GM11168 (cell line): ENCODE data around the gene MIAT.
"Not testable (repeated sequence)": the region's sequence is repeated elsewhere in the genome, so short reads cannot be mapped to it uniquely, and the experiment has no call there.

Experiments
- in situ Hi-C: fragments of 300-500 bp; cut with MboI; formaldehyde crosslinking; loops from one replicate; pipeline ENCODE4 v1.12.0; 2022; ENCODE audit warnings: low sequenced_read_pairs; ENCODE audit not compliant: unreplicated experiment

MIAT gene

DNA sequence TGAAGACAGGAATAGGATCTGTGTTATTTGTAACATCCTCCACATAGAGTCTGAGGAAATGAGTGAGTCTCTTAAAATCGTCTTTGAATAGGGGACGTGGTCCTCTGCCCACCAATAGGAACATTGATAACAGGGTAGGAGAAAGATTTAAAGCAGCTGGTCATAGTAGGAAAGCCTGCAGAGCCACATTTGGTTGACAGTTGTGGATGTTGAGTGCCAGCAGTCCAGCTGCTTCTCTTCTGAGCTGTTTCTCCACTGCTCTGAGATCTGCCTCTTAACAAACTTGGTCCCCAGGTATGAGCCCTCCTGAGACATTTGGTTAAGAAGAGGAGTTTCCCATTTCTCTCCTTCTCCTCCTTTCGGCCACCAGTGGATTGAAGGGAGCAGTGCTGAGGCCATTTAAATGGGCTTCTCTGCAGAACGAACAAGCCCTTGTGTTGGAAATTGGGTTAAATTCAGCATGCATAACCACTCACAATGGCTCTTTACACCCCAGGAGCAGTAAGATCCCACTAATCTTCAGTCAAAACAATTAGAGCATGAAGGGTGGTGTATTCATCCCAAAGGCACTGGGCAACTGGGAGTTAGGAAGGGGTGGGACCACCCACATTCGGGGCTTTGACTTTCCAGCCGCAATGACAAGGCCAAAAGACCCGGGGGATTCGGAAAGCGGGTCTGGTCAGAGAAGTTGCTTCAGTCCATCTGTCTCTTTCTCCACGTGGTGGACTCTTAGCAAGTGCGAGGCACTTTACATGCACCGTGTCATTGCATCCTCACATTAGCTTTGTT, 32.3 kb downstream of the MIAT start:
- in situ Hi-C loops: no loop called here

DNA sequence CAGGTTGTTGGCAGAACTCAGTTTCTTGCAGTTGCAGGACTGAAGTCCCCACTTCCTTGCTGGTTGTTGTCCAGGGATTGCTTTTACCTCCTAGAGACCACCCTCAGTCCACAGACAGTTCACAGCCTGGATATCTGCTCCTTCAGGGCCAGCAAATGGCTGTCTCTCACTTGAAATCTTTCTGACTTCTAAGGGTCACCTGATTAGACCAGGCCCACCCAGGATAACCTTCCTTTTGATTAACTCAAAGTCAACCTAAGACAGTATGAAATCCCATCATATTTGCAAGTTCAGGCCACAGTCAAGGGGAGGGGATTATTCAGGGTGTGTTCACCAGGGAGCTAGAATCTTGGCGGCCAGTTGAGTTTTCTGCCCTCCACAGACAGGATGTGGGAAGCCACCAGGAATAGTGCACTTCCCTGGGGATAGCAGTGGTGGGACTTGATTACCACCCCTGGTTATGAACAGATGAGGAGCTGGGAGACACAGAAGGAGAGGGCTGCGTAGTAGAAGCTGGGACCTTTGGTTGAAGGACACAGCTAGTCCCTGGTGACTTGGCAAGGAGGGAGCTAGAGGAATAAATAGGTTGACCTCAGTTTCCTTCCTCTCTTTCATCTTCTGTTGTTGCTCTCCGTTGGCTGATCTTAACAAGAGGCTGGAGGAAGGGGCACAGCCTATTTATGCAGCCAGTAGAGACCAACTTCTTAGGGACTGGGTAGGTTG, 33.4 kb downstream of the MIAT start:
- in situ Hi-C loops: no loop called here

DNA sequence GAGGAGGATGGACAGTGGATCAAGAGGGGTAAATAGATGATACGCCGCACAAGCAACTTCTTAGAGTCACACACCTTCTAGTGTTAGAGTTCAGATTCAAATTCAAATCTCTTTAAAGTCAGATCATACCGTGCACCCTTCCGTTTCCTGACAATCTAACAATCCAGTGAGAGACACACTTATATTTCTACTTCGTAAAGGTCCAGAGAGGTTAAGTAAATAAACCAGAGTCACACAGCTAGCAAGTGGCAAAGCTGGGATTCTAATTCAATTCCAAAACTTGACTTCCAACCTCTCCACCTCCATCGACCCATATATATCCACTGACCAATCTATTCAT, 34.0 kb downstream of the MIAT start:
- in situ Hi-C loops: no loop called here

DNA sequence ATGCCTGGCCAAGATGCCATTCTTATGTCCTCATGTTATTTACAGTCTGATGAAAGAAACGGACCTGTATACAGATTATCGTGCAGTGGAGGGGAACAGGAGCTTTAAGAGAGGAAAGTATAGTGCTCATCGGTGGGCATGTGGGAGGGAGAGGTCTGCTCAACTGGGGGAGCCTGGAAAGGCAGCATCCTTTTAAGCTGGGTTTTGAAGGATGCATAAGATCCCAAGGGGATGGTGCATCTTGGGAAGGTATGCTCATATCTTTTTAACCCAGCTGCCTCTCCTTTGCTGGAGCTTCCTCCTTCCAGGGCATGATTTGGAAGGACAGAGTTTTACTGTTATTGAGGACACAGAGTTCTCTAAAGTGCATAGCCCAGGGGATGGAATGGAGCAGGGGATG, 34.8 kb downstream of the MIAT start:
- in situ Hi-C loops: no loop called here

DNA sequence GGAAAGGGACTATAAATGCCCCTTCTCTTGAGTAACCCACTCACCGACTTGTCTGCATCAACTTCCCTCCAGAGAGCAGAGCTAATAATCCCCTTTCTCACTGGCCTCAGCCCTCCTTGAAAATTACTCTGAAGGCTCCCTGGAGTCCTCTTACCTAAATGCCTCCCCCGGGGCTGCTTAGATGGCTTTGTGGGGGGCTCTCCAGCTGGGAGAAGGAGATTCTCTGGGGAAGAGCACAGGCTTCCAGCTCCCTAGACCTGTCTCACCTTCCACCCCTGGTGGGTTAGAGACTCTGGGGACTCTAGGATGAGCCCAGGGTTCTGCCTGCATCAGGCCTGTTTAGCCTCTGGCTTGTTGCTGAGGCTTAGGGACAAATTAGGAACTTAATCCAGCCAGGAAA, 39.8 kb downstream of the MIAT start:
- in situ Hi-C loops: no loop called here

DNA sequence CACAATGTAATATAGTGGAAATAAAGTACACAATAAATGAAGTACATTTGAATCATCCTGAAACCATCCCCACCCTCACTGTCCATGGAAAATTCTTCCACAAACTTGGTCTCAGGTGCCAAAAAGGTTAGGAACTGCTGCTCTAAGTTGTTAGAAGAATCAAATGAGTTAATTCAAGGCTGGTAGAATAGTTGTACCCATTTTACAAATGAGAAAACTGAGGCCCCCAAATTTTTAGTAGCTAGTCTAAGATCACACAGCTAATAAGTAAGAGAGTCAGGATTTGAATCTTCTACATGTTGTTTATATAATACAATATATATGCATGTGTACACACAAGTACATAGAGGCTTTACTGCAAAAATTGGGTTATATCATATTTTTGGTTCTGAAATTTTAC, 43.1 kb downstream of the MIAT start:
- in situ Hi-C loops: no loop called here

DNA sequence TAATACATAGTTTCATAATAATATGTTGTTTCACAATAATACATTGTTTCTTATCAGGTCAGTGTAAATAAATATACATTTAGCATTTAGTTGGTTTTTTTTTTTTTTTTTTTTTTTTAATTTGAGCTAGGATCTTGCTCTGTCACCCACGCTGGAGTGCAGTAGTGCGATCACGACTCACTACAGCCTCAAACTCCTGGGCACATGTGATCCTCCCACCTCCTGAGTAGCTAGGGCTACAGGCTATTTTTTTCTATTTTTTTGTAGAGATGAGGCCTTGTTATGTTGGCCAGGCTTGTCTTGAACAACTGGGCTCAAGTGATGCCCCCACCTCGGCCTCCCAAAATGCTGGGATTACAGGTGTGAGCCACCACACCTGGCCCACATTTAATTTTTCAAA, 43.5 kb downstream of the MIAT start:
- in situ Hi-C loops: no loop called here

DNA sequence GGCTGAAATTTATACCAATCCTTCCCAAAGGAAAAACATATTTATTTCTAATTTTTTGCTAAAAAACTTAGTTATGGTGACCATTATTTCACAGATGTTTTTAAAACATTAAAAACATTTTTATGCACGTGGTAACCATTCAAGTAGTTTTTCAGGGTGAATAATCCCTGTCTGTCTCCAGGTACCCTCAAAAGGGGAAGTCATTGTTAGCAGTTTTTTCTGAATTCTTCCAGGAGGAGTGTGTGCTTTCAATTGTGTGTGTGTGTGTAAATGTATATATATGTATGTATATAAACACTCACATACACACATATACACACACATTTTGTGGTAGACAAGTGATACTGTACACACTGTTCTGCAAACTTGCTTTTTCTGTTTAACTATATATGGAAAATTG, 43.9 kb downstream of the MIAT start:
- in situ Hi-C loops: no loop called here

DNA sequence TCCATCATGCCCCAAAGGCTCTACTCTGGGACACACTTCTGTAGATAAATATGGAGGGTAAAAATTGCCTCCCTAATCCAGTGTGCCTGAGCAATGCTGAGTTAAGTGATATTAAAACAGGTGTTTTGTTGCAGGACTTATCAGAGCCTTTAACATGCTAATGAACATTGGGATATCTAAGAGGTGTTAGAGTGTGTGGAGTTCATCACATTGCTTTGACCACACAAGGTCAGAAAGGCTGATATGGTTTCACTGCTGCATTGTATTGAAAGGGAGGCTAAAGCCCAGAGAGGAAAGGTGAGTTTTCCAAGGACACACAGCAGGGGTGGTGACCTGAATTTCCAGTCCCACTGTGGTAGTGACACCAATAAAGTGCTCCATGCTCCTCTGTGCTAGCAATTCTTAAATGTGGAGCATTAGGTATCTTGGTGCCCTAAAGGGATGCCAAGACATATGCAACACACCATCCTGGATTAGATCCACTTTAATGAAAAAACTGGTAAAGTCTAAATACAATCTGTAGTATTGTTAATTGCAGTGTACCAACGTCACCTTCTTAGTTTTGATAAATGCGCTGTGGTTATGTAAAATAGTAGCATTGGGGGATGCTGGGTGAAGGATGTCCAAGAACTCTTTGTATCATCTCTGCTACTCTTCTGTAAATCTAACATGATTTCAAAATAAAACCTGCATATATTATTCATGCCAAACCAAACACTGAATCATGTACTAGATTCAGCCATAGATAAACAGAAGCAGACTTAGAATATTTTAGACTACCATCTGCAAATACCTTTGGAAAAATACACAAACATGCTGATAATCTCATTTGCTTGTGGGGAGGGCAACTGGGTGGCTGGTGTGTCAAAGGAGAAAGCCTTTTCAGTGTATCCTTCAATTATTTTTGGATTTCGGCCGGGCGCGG, 45.8 kb downstream of the MIAT start:
- in situ Hi-C loops: no loop called here

DNA sequence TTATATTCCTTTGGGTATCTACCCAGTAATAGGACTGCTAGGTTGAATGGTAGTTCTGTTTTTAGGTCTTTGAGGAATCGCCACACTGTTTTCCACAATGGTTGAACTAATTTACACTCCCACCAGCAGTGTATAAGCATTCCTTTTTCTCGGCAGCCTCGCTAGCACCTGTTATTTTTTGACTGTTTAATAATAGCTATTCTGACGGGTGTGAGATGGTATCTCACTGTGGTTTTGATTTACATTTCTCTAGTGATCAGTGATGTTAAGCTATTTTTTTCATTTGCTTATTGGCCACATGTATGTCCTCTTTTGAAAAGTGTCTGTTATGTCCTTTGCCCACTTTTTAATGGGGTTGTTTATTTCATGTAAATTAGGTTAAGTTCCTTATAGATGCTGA, 48.0 kb downstream of the MIAT start:
- in situ Hi-C loops: not testable (repeated sequence)

DNA sequence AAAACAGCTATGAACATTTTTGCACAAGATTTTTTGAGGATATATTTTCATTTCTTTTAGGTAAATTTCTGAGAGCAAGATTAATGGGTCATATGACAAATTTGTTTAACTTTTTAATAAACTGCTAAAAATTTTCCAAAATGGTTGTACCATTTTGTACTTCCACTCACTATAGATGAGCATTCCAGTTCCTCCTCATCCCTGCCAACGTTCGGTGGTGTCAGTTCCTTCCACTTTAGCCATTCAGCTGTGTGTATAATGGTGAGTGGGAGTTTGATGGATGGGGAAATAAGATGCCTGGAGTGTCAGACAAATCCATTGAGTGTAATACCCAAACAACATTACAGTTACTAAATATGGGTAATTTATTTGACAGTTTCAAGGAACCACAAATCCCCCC, 49.7 kb downstream of the MIAT start:
- in situ Hi-C loops: no loop called here

DNA sequence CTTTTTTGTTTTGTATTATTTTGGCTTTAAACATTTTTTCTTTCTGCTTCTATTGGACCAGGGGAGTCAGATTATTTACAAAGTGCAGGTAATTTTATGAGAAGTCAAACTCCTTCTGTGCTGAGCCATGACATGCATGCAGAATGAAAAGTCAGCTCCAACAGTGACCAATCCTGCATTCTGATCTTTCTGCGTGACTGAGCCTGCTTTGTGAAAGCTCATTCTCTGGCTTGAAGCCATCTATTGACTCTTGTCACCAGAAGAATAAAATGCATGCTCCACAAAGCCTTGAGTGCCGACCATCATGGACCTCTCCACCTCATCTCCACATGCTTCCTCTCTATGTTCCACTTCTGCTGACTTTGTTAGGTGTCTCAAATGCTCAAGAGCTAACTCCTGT, 50.2 kb downstream of the MIAT start:
- in situ Hi-C loops: no loop called here

DNA sequence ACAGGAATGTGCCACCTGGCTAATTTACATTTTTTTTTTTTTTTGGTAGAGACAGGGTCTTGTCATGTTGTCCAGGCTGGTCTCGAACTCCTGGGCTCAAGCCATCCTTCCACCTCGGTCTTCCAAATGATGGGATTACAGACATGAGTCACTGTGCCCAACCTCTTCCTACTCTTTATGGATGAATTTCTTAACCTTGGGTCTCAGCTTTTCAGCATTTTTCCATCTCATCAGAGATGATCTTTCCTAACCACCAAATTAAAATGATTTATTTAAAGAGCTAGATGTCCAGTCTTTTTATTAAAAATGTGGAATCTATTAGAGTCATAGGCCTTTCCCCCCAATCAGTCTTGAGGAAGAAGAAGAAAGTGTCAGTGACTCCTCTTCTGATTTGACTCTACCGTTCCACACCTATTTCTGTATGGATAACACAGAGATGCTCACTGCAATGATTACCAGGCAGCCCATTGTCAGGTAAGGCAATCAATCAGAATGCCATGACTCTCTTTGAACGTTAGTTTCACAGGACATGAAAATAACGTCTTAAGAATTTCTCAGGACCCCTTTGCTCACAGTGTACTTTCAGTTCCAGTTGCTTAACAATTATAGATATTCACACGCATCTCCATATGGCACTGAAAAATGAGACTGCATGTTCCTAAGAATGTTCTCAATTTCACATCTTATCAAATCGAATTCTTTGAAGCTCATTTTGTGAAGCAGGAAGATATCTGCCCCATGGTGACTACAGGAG, 51.0 kb downstream of the MIAT start:
- in situ Hi-C loops: no loop called here

DNA sequence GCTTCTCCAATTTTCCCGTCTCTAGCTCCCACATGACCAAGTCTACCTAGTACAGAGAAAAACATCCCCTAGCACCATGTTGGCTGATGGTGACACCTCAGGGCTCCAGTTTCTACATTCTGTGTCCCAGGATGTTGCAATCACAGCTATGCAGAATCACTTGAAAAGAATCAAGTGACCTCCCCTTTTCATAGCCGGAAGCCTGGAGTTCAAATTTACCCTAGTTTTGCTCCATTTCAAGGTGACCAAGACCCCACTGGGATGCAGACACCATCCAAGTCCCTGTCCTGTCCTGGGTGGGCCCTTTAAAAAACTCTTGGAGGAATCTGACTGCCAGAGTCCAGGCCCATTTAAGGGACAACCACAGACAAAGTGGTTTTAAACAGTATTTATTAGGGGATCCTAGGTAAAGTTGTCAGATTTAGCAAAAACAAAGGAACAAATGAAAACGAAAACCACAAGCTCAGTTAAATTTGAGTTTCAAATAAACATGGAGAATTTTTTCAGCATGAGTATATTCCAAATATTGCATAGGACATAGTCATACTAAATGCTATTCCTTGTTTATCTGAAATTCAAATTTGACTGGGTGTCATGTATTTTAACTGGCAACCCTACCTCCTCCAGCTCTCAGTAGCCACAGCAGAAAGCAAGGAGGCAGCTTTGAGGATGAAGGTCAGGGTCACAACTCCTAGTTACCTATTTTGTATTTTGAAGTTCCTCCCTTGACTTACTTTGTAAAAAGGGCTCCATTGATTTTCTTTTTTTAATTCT, 52.4 kb downstream of the MIAT start:
- in situ Hi-C loops: no loop called here

DNA sequence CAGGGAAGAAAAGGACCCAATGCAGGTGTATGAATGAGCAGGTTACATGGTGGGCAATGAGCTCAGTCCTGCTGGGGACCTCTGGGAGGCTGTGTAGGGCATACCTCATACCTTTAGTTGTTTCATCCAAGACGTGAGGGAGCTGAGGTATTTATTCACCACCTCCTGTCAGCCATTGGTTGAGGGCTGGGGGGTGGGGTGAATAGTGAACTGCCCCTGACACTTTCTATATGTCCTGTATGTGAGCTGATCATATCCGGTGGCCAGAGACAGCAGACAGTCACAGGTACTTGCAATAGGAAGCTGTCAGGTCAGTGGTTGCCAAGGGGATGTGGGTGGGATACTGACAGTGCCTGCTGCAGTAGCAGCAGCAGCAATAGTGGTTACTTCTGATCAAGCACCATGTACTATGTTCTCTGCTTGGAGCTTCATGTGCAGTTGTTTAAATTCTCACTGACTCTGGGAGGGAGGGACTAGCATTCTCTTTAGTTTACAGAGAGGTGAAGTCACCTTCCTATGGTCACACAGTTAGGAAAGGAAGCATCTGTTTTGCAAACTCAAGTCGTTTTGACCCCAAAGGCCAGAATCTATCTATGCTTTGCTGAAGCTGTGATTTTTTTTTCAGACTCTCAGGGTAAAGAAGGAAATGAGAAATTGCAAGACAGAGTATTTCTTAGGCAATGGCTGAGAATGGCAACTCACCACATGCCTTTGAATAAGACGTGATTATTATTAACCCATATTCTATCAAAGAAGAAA, 54.0 kb downstream of the MIAT start:
- in situ Hi-C loops: no loop called here

DNA sequence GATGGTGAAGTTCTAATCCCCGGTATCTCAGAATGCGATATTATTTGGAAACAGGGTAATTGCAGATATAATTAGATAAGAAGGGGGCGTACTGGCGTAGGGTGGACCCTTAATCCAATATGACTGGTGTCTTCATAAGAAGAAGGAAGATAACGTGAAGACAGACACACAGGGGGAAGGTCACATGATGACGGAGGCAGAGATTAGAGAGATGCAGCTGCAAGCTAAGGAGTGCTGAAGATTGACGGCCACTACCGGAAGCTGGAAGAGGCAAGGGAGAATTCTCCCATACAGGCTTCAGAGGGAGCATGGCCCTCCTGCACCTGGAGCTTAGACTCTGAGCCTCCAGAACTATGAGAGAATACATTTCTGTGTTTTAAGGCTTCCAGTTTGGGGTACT, 54.8 kb downstream of the MIAT start:
- in situ Hi-C loops: no loop called here

DNA sequence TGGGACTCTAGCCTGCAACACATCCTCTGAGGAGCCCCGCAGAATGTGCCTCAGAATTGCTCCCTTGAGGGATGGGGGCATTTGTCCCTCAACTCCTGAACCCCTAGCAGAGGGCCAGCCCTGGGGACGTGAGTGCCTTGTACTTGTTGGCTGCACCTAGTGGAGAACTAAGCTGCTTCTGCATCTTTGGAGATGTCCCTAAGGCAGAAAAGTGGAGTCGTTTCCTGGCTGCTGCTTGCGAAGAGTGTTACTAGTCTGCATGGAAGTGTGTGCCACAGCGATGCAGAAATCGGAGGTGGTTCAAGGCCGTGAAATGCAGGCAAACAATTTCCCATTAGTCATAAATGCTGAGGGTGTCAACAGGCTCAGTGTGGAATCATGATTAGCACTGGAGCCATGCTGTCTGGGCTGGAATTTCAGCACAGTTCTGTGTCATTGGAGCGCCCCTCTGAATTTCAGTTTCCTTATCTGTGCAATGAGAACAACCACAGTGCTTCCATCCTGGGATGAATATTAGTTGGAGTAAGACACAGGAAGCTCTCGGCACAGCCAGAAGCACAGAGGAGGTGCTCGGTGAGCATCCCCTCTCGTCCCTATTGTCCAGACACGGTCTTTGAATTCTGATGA, 56.5 kb downstream of the MIAT start:
- in situ Hi-C loops: no loop called here

DNA sequence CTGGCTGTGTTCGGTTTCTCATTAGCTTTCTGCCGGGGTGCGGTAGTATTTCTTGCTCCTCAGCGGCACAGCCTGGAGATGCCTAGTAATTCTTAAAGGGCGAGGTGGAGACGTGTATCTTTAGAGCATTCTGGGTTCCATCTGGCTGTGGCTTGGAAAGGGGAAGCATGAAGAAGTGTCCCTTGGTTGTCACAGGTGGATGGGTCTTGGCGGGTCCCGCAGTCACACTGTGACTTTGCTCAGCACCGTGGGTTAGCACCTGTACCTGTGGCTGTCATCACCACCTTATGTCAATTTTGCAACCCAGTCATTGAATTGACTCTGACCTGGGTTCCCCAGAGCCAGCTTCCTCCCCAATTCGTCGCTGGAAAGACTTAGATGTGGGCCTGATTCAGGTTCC, 57.6 kb downstream of the MIAT start:
- in situ Hi-C loops: no loop called here
